Immature natural killer cell (primary cell): ENCODE measurements around the gene NXPE4. TPM values are rescaled to one million over a fixed set of nuclear protein-coding genes. Genes with fewer than 3 reads are reported as not detected.
"Not testable (repeated sequence)": the region's sequence is repeated elsewhere in the genome, so short reads cannot be mapped to it uniquely, and the experiment has no call there.

ENCODE experiments used
- DNase-seq, 3 donors: peaks; one replicate each; pipeline ENCODE4 v3.0.0; 2022; ENCODE audit warnings: mixed read lengths in 1 of 3
- H3K27ac Mint-ChIP-seq, 6 donors: one replicate each; pipeline ENCODE4 v1.8.0; 2020; ENCODE audit warnings: mixed read lengths in 6 of 6, mild to moderate bottlenecking in 5 of 6, inconsistent platforms in 4 of 6, moderate library complexity in 3 of 6
- H3K27me3 Mint-ChIP-seq, 3 donors: one replicate each; pipeline ENCODE4 v1.8.0; 2020 to 2021; ENCODE audit warnings: low read depth in 3 of 3, mild to moderate bottlenecking in 3 of 3, mixed read lengths in 3 of 3, moderate library complexity in 3 of 3, inconsistent platforms in 1 of 3
- H3K36me3 Mint-ChIP-seq, 3 donors: one replicate each; pipeline ENCODE4 v1.8.0; 2020; ENCODE audit warnings: mixed read lengths in 3 of 3, inconsistent platforms in 2 of 3, mild to moderate bottlenecking in 2 of 3
- H3K4me1 Mint-ChIP-seq, 2 donors: one replicate each; pipeline ENCODE4 v1.8.0; 2020; ENCODE audit warnings: inconsistent platforms in 2 of 2, mild to moderate bottlenecking in 2 of 2, mixed read lengths in 2 of 2, moderate library complexity in 1 of 2
- H3K4me3 Mint-ChIP-seq, 5 donors: one replicate each; pipeline ENCODE4 v1.8.0; 2020; ENCODE audit warnings: mild to moderate bottlenecking in 5 of 5, mixed read lengths in 5 of 5, inconsistent platforms in 3 of 5, moderate library complexity in 3 of 5
- H3K9me3 Mint-ChIP-seq, 6 donors: one replicate each; pipeline ENCODE4 v1.8.0; 2020; ENCODE audit warnings: mild to moderate bottlenecking in 6 of 6, mixed read lengths in 6 of 6, inconsistent platforms in 4 of 6, moderate library complexity in 3 of 6
- polyA plus RNA-seq, 3 donors: library from polyadenylated mRNA; unstranded; fragments of 300-500 nt; fragmentation: Illumina TruSeq; gene quantifications; one replicate each; pipeline ENCODE4 v1.2.3, GENCODE V29; 2021

The NXPE4 gene
- polyA plus RNA-seq, 3 donors from 2014 or later, result not detected

DNA sequence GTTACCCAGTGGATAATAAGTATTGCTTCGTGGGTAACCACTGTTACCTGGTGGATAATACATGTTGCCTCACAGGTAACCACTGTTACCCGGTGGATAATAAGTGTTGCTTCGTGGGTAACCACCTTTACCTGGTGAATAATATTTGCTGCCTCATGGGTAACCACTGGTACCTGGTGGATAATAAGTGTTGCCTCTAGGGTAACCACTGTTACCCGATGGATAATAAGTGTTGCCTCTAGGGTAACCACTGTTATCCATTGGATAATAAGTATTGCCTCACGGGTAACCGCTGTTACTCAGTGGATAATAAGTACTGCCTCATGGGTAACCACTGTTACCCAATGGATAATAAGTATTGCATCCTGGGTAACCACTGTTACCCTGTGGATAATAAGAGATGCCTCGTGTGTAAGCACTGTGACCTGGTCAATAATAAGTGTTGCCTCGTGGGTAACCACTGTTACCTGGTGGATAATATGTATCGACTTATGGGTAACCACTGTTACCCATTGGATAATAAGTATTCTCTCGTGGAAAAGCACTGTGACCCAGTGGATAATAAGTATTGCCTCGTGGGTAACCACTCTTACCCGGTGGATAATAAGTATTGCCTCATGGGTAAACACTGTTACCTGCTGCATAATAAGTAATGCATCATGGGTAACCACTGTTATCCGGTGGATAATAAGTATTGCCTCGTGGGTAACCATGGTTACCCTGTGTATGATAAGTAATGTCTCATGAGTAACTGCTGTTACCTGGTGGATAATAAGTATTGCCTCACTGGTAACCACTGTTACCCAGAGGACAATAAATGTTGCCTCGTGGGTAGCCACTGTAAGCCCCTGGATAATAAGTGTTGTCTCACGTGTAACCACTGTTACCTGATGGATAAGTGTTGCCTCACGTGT is 20.1 kb upstream of the NXPE4 start:
- Mint-ChIP-seq H3K4me1 (no peaks in the 10 kb centered on the region), H3K36me3 (no peaks in the 10 kb centered on the region), H3K4me3 (no peak overlapping the region), H3K27ac (no peak overlapping the region), H3K9me3 (peaks cover 0 to 10% (median 3%) of the 10 kb centered on the region in 6 donors), H3K27me3 (peaks cover 4 to 20% (median 6%) of the 10 kb centered on the region in 3 donors)
- no peak for DNase-seq

DNA sequence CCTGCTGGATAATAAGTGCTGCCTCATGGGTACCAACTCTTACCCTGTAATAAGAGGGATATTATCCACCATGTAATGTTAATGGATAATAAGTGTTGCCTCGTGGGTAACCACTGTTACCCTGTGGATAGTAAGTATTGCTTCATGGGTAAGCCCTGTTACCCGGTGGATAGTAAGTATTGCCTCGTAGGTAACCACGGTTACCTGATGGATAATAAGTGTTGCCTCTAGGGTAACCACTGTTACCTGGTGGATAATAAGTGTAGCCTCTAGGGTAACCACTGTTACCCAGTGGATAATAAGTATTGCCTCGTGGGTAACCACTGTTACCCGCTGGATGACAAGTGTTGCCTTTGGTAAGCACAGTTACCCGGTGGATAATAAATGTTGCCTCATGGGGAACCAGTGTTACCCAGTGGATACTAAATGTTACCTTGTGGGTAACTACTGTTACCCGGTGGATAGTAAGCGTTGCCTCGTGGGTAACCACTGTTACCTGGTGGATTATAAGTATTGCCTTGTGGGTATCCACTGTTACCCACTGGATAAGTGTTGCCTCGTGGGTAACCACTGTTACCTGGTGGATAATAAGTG is 18.6 kb upstream of the NXPE4 start:
- Mint-ChIP-seq H3K27me3 (peaks cover 1 to 17% (median 10%) of the 10 kb centered on the region in 3 donors), H3K9me3 (peaks cover 0 to 8% (median 3%) of the 10 kb centered on the region in 6 donors), H3K27ac (no peak overlapping the region), H3K4me3 (no peak overlapping the region), H3K36me3 (no peaks in the 10 kb centered on the region), H3K4me1 (no peaks in the 10 kb centered on the region)
- no peak for DNase-seq

DNA sequence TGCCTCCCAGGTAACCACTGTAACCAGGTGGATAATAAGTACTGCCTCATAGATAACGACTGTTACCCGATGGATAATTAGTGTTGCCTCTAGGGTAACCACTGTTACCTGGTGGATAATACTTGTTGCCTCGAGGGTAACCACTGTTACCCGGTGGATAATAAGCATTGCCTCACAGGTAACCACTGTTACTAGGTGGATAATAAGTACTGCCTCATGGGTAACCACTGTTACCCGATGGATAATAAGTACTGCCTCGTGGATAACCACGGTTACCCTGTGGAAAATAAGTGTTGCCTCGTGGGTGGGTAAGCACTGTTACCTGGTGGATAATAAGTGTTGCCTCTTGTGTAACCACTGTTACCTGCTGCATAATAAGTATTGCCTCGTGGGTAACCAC is 17.5 kb upstream of the NXPE4 start:
- not testable (repeated sequence) for H3K36me3 Mint-ChIP-seq
- peaks cover 0 to 13% (median 9%) of the 10 kb centered on the region in 3 donors for H3K27me3 Mint-ChIP-seq

DNA sequence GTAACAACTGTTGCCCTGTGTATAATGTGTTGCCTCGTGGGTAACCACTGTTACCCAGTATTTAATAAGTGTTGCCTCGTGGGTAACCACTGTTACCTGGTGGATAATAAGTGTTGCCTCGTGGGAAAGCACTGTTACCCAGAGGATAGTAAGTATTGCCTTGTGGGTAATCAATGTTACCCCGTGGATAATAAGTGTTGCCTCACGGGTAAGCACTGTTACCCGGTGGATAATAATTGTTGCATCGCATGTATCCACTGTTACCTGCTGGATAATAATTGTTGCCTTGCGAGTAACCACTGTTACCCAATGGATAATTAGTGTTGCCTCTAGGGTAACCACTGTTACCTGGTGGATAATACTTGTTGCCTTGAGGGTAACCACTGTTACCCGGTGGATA is 17.1 kb upstream of the NXPE4 start:
- Mint-ChIP-seq H3K4me1 (no peaks in the 10 kb centered on the region), H3K27ac (no peak overlapping the region), H3K36me3 (no peaks in the 10 kb centered on the region), H3K9me3 (peaks cover 0 to 5% (median 3%) of the 10 kb centered on the region in 6 donors), H3K27me3 (peaks cover 0 to 13% (median 9%) of the 10 kb centered on the region in 3 donors), H3K4me3 (no peak overlapping the region)
- DNase-seq, result no peak

More for the DNA sequence above, 17.5 kb upstream of the NXPE4 start:
- not testable (repeated sequence) for DNase-seq, H3K27ac Mint-ChIP-seq, H3K9me3 Mint-ChIP-seq, H3K4me1 Mint-ChIP-seq, H3K4me3 Mint-ChIP-seq

DNA sequence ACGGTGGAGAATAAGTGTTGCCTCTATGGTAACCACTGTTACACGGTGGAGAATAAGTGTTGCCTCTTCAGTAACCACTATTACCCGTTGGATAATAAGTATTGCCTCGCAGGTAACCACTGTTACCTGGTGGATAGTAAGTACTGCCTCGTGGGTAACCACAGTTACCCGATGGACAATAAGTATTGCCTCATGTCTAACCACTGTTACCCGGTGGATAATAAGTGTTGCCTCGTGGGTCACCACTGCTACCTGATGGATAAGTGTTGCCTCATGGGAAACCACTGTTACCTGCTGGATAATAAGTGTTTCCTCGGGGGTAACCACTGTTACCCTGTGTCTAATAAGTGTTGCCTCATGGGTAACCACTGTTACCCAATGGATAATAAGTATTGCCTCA is 16.6 kb upstream of the NXPE4 start:
- H3K27me3 Mint-ChIP-seq, result peaks cover 0 to 13% (median 9%) of the 10 kb centered on the region in 3 donors

DNA sequence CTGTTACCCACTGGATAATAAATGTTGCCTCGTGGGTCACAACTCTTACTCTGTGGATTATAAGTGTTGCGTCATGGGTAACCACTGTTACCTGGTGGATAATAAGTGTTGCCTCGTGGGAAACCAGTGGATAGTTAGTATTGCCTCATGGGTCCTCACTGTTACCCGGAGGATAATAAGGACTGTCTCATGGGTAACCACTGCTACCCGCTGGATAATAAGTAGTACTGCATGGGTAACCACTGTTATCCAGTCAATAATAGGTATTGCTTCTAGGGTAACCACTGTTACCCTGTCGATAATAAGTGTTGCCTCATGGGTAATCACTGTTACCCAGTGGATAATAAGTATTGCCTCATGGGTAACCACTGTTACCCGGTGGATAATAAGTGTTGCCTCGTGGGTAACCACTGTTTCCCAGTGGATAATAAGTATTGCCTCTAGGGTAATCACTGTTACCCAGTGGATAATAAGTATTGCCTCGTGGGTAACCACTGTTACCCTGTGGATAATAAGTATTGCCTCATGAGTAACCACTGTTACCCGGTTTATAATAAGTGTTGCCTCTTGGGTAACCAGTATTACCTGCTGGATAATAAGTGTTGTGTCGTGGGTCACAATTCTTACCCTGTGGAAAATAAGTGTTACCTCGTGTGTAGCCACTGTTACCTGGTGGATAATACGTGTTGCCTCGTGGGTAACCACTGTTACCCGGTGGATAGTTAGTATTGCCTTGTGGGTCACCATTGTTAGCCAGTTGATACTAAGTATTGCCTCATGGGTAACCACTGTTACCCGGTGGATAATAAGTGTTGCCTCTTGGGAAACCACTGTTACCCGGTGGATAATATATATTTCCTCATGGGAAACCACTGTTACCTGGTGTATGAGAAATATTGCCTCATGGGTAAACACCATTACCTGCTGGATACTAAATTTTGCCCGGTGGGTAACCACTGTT is 15.7 kb upstream of the NXPE4 start:
- Mint-ChIP-seq H3K27ac (peak overlapping the region in 1 of 6 donors; percentile 17), H3K36me3 (no peaks in the 10 kb centered on the region), H3K4me1 (no peaks in the 10 kb centered on the region), H3K27me3 (peaks cover 0 to 13% (median 9%) of the 10 kb centered on the region in 3 donors), H3K4me3 (no peak overlapping the region), H3K9me3 (peaks cover 0 to 8% (median 3%) of the 10 kb centered on the region in 6 donors)
- DNase-seq, result no peak

More for the DNA sequence above, 16.6 kb upstream of the NXPE4 start:
- not testable (repeated sequence) for H3K9me3 Mint-ChIP-seq, H3K4me3 Mint-ChIP-seq, H3K4me1 Mint-ChIP-seq, H3K27ac Mint-ChIP-seq, H3K36me3 Mint-ChIP-seq, DNase-seq

DNA sequence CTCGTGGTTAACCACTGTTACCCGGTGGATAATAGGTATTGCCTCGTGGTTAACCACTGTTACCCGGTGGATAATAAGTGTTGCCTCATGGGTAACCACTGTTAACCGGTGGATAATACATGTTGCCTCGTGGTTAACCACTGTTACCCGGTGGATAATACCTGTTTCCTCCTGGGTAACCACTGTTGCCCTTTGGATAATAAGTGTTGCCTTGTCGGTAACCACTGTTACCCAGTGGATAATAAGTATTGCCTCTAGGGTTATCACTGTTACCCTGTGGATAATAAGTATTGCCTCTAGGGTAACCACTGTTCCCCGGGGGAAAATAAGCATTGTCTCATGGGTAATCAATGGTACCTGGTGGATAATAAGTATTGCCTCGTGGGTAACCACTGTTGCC is 15.0 kb upstream of the NXPE4 start:
- H3K36me3 Mint-ChIP-seq, result no peaks in the 10 kb centered on the region
- H3K27me3 Mint-ChIP-seq, result peaks cover 0 to 13% (median 9%) of the 10 kb centered on the region in 3 donors
- peaks cover 0 to 8% (median 3%) of the 10 kb centered on the region in 6 donors for H3K9me3 Mint-ChIP-seq

DNA sequence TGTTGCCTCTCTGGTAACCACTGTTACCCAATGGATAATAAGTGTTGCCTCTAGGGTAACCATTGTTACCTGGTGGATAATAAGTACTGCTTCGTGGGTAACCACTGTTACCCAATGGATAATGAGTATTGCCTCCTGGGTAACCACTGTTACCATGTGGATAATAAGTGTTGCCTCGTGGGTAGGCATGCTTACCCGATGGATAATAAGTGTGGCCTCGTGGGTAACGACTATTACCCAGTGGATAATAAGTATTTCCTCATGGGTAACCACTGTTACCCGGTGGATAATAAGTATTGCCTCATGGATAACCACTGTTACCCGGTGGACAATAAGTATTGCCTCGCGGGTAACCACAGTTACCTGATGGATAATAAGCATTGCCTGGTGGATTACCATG is 13.8 kb upstream of the NXPE4 start:
- no peak overlapping the region for H3K4me3 Mint-ChIP-seq
- H3K27me3 Mint-ChIP-seq, result peaks cover 0 to 15% (median 12%) of the 10 kb centered on the region in 3 donors
- DNase-seq, result no peak
- H3K36me3 Mint-ChIP-seq, result no peaks in the 10 kb centered on the region
- no peaks in the 10 kb centered on the region for H3K4me1 Mint-ChIP-seq
- H3K27ac Mint-ChIP-seq, result no peak overlapping the region
- peaks cover 0 to 8% (median 3%) of the 10 kb centered on the region in 6 donors for H3K9me3 Mint-ChIP-seq

More for the DNA sequence above, 15.0 kb upstream of the NXPE4 start:
- Mint-ChIP-seq H3K4me3 (no peak overlapping the region), H3K27ac (peak overlapping the region in 1 of 6 donors; percentile 34), H3K4me1 (no peaks in the 10 kb centered on the region)
- no peak for DNase-seq

DNA sequence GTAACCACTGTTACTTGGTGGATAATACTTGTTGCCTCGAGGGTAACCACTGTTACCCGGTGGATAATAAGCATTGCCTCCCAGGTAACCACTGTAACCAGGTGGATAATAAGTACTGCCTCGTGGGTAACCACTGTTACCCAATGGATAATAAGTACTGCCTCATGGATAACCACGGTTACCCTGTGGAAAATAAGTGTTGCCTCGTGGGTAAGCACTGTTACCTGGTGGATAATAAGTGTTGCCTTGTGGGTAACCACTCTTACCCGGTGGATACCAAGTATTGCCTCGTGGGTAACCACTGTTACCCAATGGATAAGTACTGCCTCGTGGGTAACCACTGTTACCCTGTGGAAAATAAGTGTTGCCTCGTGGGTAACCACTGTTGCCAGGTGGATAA is 13.0 kb upstream of the NXPE4 start:
- not testable (repeated sequence) for H3K27ac Mint-ChIP-seq, H3K36me3 Mint-ChIP-seq, H3K9me3 Mint-ChIP-seq, DNase-seq, H3K4me1 Mint-ChIP-seq, H3K4me3 Mint-ChIP-seq
- H3K27me3 Mint-ChIP-seq, result peaks cover 0 to 16% (median 12%) of the 10 kb centered on the region in 3 donors

DNA sequence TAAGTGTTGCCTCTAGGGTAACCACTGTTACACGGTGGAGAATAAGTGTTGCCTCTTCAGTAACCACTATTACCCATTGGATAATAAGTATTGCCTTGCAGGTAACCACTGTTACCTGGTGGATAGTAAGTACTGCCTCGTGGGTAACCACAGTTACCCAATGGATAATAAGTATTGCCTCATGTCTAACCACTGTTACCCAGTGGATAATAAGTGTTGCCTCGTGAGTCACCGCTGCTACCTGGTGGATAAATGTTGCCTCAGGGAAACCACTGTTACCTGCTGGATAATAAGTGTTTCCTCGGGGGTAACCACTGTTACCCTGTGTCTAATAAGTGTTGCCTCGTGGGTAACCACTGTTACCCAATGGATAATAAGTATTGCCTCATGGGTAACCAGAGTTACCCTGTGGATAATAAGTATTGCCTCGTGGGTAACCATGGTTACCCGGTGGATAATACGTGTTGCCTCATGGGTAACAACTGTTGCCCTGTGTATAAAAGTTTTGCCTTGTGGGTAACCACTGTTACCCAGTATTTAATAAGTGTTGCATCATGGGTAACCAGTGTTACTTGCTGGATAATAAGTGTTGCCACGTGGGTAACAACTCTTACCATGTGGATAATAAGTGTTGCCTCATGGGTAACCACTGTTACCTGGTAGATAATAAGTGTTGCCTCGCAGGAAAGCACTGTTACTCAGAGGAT is 12.3 kb upstream of the NXPE4 start:
- no peak overlapping the region for H3K27ac Mint-ChIP-seq
- DNase-seq, result no peak

DNA sequence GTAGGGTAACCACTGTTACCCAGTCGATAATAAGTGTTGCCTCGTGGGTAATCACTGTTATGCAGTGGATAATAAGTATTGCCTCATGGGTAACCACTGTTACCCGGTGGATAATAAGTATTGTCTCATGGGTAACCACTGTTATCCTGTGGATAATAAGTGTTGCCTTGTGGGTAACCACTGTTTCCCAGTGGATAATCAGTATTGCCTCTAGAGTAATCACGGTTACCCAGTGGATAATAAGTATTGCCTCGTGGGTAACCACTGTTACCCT is 11.2 kb upstream of the NXPE4 start:
- H3K27me3 Mint-ChIP-seq, result peaks cover 0 to 12% (median 10%) of the 10 kb centered on the region in 3 donors
- not testable (repeated sequence) for DNase-seq, H3K9me3 Mint-ChIP-seq, H3K36me3 Mint-ChIP-seq, H3K27ac Mint-ChIP-seq, H3K4me3 Mint-ChIP-seq, H3K4me1 Mint-ChIP-seq

More for the DNA sequence above, 12.3 kb upstream of the NXPE4 start:
- peaks cover 0 to 8% (median 3%) of the 10 kb centered on the region in 6 donors for H3K9me3 Mint-ChIP-seq
- H3K4me3 Mint-ChIP-seq, result no peak overlapping the region
- H3K4me1 Mint-ChIP-seq, result no peaks in the 10 kb centered on the region
- H3K36me3 Mint-ChIP-seq, result no peaks in the 10 kb centered on the region
- H3K27me3 Mint-ChIP-seq, result peaks cover 0 to 14% (median 12%) of the 10 kb centered on the region in 3 donors

DNA sequence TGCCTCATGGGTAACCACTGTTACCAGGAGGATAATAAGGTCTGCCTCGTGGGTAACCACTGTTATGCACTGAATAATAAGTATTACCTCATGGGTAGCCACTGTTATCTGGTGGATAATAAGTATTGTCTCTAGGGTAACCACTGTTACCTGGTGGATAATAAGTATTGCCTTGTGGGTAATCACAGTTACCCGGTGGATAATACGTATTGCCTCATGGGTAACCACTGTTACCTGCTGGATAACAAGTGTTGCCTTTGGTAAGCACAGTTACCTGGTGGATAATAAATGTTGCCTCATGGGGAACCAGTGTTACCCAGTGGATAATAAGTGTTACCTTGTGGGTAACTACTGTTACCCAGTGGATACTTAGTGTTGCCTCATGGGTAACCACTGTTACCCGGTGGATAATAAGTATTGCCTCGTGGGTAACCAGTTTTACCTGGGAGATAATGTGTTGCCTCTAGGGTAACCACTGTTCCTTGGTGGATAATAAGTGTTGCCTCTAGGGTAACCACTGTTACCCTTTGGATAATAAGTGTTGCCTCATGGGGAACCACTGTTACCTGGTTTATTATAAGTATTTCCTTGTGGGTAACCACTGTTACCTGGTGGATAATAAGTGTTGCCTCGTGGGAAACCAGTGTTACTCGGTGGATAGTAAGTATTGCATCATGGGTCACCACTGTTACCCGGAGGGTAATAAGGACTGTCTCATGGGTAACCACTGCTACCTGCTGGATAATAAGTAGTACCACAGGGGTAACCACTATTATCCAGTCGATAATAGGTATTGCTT is 10.6 kb upstream of the NXPE4 start:
- H3K27me3 Mint-ChIP-seq, result peaks cover 0 to 10% (median 9%) of the 10 kb centered on the region in 3 donors
- H3K9me3 Mint-ChIP-seq, result peaks cover 0 to 8% (median 2%) of the 10 kb centered on the region in 6 donors

More for the DNA sequence above, 10.6 kb upstream of the NXPE4 start:
- Mint-ChIP-seq H3K27ac (no peak overlapping the region), H3K36me3 (no peaks in the 10 kb centered on the region), H3K4me1 (no peaks in the 10 kb centered on the region), H3K4me3 (no peak overlapping the region)
- no peak for DNase-seq
